OCI-LY7 (cell line): Measurements from ENCODE around the gene KIAA1328.

Experiments used
- EZH2phosphoT487 ChIP-seq: fragments of 200-600 bp; sonication (generic); IDR thresholded peaks from 2 replicates; pipeline ENCODE4 v1.6.1; 2018; ENCODE audit warnings: low read depth, borderline replicate concordance, mild to moderate bottlenecking, mixed run types, antibody characterized with exemption, low read length, moderate library complexity, mixed read lengths
- TF ChIP-seq, protein P1 (sequence below): fragments of 200-600 bp; sonication (generic); conservative IDR thresholded peaks from 2 replicates; pipeline ENCODE4 v1.5.1; 2014; ENCODE audit warnings: mild to moderate bottlenecking, antibody characterized with exemption, low read length, moderate library complexity, mixed read lengths

DNA sequence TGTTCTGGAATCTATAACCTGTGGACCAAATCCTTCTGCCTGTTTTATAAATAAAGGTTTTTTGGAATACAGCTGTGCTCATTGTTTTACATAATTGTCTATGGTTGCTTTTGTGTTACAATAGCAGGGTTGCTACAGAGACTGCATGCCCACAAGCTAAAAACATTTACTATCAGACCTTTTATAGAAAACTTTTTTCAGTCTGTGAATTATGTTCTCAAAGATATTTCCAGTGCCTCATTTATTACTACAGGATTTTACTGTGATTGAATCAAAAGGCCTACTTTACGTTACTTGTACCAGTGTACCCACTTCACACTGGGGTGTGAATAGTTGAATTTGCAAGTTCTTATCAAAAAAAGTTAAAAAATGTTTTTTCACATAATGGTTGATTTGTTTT is 7.0 kb downstream of the KIAA1328 start:
- TF ChIP-seq, protein P1, sequence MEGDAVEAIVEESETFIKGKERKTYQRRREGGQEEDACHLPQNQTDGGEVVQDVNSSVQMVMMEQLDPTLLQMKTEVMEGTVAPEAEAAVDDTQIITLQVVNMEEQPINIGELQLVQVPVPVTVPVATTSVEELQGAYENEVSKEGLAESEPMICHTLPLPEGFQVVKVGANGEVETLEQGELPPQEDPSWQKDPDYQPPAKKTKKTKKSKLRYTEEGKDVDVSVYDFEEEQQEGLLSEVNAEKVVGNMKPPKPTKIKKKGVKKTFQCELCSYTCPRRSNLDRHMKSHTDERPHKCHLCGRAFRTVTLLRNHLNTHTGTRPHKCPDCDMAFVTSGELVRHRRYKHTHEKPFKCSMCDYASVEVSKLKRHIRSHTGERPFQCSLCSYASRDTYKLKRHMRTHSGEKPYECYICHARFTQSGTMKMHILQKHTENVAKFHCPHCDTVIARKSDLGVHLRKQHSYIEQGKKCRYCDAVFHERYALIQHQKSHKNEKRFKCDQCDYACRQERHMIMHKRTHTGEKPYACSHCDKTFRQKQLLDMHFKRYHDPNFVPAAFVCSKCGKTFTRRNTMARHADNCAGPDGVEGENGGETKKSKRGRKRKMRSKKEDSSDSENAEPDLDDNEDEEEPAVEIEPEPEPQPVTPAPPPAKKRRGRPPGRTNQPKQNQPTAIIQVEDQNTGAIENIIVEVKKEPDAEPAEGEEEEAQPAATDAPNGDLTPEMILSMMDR: no peak
- TF ChIP-seq EZH2phosphoT487: no peak
